Activated CD8-positive, alpha-beta memory T cell treated with anti-CD3 and anti-CD28 coated beads, Interleukin-2, amount 50 U/mL, for 1 hour (primary cell): ENCODE measurements around the gene DKKL1.
"Not testable (repeated sequence)": the region's sequence is repeated elsewhere in the genome, so short reads cannot be mapped to it uniquely, and the experiment has no call there.

Source experiments
- DNase-seq: peaks from one replicate; pipeline ENCODE4 v3.0.0-alpha.2; 2020; ENCODE audit errors: extremely low read depth

DKKL1 gene

DNA sequence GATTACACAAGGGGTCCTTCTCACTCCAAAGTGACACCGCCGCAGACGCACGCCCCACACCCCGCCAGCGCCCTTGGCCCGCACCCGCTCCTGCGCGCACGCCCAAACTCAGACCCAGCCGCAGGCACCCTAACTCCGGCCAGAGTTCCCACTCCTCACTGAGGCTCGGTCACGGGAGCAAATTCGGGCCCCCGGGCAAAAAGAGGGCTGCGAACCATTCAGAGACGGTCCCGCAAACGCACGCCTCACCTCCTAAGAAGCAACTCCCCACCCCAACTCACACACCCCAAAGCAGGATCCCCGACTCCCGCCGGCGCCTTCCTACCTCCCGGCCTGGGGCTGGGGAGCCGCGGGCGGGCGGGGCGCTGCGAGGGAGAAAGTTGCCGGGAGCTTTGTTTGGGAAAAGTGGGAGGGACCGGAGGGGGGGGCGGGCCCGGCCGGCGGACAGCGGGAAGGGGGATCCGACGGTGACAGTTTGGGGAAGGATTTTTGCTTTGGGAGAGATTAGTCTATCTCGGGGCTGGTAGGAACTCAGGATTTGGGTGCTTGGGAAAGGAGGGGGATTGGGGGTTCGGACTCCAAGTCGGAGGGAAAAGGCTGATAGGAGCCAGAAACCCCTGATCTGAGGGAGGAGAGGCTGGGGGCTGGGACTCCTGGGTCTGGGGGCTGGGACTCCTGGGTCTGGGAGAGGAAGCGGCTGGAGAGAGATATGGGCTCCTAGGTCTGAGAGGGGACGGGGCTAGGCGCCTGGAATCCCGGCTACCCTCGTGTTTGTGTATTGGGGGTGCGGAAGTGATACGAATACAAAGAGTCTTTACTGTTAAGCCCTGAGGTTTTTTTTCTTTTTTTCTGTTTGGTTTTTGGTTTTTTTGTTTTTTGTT, 1.4 kb upstream of the DKKL1 start, which contains the start of gene TEAD2:
TEAD2 (minus strand) TSS at position 369 of the 881 bp plus-strand sequence. CDS start 2,341 bp downstream, outside the sequence.
- no peak for DNase-seq

DNA sequence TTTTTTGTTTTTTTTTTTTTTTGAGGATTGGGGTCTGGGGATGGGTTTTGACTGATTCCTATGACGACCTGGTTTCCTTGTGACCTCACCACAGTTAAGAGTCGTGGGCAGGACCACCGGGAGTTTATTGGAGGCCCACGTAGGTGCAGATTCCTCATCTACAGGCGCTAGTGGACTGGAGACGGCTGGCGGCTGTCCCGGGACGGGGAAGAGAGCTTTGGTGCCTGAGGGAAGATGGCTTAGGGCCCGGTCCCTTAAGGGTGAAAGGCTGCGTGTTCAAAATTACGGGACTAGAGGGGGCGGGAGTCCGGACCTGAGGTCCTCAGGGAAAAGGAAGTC, 779 bp upstream of the DKKL1 start:
- DNase-seq = no peak

DNA sequence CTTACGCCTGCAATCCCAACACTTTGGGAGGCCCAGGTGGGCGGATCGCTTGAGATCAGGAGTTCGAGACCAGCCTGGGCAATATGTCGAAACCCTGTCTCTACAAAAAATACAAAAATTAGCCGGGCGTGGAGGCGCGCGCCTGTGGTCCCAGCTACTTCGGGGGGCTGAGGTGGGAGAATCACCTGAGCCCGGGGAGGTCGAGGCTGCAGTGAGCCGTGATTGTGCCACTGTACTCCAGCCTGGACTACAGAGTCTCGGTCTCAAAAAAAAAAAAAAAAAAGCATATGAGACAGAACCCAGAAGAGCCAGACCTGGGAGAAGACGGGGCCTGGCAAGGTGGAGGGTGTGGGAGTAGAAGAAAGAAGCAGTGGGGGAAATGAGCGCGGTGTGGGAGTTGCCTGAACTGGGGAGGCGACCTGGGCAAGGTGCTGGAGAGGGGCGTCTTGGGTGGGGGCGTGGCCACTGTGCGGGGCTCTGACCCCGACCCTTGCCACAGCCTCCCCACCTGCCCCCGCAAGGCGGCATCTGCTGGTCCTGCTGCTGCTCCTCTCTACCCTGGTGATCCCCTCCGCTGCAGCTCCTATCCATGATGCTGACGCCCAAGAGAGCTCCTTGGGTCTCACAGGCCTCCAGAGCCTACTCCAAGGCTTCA, 533 bp downstream of the DKKL1 start:
- DNase-seq = no peak

DNA sequence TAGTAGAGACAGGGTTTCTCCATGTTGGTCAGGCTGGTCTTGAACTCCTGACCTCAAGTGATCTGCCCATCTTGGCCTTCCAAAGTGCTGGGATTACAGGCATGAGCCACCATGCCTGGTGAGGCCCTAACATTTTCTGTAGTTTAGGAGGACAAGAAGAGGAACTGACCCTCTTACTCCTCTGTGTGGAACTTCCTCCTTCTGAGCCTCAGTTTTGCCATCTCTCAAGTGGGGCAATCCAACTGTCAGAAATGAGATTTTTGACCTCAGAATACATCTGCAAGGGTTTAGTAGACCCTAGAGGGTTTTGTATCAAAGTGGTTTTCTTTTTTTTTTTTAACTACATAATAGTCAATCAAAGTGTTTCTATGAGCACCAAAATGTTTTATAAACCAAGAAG, 2.4 kb downstream of the DKKL1 start:
- DNase-seq = no peak

DNA sequence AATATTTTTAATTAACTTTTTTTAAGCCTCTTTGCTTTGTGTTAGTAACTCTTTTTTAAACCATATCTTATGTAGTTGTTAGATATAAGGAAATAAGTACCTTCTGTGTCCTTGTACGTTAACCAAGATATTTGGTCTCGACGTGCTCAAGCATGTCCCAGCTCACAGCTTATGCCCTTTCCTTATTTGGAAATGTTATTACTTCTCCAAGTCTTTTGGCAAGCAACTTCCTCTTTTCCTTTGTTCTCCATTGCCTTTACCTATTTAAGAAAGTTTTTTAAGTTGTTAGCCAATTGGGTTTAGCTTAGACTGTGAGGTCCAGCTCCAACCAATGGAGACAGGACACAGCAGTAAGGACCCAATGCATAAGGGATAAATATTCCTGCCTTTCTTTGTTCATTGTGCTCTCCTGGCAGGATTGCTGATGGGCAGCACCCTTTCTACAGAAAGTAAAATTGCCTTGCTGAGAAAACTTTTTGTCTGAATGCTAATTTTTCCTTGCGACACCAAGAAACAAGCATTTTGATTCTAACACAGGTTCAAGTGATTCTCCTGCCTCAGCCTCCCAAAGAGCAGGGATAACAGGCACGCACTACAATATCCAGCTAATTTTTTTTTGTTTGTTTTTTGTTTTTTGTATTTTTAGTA, 5.2 kb downstream of the DKKL1 start:
- no peak for DNase-seq

DNA sequence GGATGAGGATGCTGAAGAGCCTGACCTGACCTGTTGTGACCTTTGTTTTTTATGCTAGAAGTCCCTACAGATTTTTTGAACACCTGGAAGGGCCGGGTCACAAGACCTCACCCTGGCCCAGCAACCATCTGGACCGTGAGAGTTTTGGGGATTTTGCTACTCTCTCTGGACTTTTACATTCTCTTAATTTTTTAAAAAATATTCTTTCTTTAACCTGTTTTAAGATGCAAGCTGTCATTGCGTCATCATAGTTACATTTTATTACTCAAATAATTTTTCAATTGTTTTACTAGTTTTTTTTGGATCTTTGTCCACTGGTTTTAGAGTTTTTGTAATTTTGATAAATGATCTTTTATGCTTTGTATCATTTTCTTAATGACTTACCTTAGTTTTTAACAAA, 7.5 kb downstream of the DKKL1 start:
- no peak for DNase-seq

DNA sequence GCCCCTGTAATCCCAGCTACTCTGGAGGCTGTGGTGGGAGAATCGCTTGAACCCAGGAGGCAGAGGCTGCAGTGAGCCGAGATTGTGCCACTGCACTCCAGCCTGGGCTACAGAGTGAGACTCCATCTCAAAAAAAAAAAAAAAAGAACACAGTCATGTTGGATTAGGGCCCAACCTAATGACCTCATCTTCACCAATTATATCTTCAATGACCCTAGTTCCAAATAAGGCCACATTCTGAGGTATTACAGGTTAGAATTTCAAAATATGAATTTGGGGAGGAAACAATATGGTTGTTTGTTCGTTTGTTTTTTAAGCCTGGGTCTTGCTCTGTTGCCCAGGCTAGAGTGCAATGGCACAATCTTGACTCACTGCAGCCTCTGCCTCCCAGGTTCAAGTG, 9.5 kb downstream of the DKKL1 start:
- not testable (repeated sequence) for DNase-seq

DNA sequence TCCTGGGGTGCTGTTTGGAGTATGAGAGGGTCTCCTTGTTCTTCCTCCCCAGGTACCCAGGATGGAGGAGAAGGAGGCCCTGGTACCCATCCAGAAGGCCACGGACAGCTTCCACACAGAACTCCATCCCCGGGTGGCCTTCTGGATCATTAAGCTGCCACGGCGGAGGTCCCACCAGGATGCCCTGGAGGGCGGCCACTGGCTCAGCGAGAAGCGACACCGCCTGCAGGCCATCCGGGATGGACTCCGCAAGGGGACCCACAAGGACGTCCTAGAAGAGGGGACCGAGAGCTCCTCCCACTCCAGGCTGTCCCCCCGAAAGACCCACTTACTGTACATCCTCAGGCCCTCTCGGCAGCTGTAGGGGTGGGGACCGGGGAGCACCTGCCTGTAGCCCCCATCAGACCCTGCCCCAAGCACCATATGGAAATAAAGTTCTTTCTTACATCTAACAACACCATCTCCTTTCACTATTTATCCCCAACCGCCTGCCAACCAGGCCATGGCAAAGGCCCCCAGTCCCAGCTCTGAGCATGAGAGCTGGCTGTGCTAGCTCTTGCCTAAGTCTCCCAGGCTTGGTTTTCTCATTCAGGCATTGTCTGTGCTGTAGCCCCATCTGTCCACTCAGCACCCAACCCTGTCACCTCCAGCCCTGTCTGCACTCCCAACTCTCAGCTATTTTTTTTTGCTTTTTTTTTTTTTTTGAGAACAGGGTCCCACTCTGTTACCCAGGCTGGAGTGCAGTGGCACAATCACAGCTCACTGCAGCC, 11.2 kb downstream of the DKKL1 start:
- DNase-seq = no peak

DNA sequence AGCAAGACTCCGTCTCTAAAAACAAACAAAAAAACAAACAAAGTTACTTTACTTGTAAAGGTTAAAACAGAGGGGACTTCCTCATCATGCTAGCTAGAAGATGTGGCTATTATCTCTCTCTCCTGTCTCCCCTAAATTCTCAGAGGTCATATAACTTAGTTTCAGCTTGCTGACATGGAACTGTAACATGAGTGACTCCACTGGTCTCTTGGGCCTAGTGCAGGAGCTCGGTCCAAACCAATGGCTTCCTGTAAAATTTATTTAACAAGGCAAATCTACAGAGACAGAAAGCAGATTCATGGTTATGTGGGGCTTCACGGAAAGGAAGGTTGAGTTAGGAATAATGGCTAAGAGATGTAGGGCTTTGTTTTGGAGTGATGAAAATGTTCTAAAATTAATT, 14.8 kb downstream of the DKKL1 start:
- DNase-seq = no peak

DNA sequence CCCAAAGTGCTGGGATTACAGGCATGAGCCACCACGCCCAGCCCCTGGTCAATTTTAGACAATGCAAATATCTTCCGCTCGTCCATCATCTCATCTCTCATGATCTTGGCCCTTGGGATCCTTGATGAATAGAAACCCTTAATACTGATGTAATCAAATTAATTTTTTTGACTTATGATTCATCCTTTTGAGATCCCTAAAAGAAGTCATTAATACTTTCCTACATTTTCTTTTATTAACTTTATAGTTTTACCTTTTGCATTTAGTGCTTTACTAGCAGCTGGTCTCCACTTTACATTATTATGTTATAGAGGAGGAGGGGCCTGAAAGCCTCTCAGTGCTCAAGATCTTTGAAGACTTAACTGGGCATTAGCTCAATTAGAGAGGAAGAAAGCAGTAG, 16.7 kb downstream of the DKKL1 start:
- no peak for DNase-seq

DNA sequence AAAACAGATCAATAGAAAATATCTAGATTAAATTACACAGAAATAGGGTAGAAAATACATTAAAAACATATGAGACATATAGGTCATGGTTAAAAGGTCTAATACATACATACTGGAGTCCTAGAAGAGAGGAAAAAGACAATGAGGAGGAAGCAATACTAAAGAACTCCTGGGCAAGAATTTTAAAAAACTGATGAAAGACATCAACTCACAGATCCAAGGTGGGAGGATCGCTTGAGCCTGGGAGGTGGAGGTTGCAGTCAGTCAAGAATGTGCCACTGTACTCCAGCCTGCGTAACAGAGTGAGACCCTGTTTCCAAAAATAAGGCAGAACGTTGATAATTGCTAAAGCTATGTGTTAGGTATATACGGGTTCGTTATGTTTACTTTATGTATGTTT, 19.0 kb downstream of the DKKL1 start:
- DNase-seq = no peak

DNA sequence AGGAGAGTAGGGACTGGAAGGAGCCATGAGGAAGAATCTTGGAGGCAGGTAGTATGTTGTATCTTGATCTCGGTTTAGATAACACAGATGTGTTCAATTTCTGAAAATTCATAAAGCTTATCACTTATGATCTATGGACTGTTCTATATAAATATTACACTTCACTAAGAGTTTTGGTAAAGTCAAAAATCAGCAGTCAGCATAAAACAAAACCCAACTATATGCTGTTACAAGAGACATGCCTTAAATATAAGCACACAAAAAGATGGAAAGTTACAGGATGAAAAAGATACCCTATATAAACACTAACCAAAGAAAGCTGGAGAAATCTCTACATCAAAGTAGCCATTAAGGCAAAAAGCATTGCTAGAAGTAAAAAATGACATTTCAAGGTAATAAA, 19.9 kb downstream of the DKKL1 start:
- no peak for DNase-seq

DNA sequence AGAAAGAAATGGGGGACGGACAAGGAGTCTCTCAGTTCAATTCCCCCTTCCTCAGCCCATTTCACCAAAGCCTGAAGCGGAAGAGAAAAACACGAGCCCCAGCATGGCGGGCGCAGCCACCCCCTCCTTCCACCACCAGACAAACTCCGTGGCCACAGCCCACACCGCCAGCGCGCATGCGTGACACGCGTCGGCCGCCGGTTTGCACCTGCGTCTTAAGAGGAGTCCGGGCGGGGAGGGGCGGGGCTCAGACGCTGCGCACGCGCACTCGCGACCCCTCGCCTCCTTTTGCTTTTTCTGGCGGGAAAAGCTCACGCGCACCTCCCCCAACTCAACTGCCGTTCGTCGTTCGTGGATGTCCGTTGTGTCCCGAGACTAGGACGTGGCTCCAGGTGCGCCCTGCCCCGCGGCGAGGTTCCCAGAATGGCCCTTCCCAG, 24.3 kb downstream of the DKKL1 start, which contains the start of gene KASH5:
KASH5 (plus strand) TSS at position 314 of the 437 bp plus-strand sequence. CDS start 2,635 bp downstream, outside the sequence.
- DNase-seq = peak; percentile 57

DNA sequence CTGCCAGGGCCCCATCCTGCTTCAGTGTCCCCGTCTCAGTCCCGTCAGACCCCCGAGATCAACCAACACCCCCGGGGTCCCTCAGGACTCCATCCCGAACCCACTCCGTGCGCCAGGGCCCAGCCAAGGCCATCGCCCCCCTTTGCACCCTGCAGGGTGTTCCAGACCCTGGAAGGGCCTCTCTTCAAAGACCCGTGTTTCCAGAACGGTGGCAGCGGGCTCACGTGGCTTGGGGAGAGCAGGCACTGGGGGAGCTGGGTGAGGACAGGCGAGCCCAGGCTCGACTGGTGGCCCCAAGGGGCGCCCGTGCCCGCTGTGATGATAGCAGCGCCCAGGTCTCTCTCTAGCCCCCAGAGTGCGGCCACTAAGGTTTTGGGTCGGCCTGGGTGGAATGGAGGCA, 25.7 kb downstream of the DKKL1 start:
- DNase-seq = no peak

DNA sequence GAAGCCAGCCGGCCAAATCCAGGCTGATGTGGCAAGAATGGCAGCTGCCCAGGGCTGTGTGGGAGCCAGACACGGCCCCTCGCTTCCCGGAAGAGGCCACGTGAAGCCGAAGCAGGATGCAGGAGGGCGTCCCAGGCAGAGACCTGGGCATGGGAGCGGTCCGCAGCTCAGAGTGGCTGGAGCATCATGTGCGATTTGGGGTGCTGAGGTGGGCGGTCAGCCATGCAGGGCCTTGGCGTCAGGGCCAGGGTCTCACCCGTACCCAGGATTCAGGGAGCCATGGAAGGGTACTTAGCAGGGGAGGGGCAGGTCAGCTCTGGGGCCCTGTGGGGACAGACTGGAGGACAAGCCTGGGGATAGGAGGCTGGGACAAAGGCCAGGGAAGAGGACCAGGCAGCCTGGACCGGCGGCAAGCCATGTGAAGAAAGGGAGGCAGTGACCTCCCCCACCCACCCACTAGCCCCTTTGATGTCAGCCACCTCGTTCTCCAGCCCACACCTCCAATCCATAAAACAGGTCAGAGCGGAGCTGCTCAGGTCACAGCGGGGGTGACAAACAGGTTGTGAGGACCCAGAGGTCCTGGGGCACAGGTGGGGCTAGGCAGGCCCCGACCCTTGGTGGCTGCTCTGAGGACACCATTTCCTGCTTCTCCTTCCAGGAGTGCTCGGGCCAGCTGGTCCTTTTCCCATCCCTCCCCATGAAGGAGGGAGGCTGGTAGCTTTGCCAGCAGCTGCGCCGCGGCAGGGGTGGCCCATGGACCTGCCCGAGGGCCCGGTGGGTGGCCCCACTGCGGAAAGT, 26.7 kb downstream of the DKKL1 start:
- no peak for DNase-seq

DNA sequence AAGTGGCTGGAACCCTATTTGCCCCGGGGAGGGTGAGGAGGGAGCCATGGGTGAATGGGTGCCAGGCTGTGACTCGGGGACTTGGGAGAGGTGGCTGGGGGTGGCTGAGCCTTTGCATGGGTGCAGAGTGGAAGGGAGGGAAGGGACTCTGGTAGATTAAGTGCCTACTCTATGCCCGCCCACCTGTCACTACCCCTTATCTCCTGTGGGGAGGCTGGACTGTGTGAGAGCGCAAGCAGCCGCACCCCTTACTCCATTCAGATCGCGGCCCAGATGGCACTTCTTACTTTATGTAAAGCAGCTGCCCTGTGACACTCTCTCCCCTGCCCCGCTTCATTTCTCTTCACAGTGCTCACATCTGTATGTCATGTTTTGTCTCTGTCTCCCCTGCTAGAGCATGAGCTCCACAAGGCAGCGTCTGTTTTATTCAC, 27.3 kb downstream of the DKKL1 start:
- no peak for DNase-seq

DNA sequence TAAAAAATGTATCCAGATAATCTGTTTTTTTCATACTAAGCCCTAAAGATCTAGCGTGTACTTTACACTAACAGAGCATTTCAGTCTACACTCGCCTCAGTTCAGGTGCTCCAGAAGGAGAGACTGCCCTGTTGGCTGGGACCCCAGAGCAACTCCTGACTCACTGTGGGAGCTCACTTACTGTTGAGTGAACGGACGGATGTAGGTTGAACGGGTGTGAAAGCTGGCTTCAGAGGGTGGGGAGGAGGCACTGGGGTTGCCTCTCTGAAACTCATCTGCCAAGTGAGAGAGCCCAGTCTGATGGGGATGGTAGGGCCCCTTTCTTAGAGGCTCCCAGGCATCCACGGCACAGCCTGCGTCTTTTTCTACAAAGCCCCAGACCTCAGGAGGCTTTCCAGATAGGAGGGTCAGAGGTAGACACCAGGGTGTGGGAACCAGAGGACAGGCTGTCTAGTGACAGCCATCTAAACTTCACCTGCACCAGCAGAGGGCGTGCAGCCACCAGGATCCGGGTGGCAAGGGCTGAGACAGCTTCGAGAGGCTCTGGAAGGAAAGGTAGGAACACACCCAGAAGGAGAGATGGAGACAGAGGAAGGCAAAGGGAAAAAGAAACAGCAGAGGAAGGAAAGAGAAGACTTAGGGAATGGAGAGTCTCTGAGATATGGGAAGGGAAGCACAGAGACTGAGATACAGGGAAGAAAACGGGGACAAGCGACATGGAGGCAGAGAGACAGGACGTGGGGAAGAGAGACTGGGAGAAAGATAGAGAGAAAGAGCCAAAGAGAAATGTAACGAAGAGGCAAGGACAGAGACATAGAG, 28.1 kb downstream of the DKKL1 start:
- DNase-seq = peak; percentile 64

DNA sequence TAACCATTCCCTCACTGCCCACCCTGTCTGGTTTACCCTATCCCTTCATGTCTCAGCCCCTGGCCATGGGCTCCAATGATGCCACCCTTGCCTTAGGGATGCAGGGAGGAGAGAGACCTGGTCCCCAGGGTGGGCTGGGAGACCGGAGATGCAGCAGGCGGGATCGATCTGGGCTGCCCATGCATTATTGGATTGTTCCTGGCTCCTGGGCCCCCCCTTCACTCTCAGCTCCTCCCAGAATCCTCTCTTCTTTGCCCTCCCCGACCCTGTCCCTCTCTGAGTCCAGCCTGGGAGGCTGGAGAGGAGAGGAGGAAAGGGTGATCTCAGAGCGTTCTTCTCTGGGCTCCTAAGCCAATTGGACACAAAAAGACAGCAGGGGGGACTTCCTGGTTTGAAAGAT, 30.2 kb downstream of the DKKL1 start:
- DNase-seq = no peak

DNA sequence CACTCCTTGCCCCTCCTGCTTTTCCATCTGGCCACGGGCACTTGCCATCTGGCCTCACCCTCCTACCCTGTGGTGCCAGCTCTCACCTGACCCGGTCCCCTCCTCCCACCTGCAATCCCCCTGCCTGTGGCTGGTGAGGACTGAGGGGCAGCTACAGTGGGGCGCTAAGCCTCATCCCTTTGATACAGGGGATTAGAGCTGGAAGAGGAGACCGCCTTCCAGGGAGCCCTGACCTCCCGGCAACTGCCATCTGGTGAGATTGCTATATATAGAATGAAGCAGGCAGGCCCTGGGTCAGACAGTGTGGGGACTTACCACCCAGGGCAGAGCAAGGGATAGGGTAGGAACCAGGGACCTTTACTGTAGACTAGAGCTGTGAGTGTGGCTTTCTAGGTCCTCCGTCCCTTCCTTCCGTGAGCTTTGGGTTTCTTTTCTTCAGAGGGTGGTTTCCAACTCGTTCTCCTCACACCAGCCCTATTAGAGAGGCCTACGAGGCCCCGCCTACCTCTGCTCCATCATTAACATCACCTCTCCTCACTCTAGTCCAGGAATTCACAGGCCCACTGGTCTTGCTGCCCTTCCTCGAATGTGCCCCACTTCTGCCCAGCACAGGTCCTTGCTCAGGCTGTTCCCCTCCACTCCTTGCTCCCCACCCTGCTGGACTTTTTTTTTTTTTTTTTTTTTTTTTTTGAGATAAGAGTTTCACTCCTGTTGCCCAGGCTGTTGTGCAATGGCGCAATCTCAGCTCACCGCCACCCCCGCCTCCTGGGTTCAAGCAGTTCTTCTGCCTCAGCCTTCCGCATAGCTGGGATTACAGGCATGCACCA, 32.1 kb downstream of the DKKL1 start:
- no peak for DNase-seq
